Fibroblast of lung (primary cell): Measurements from ENCODE around the gene OBSCN. TPM values are rescaled to one million over a fixed set of nuclear protein-coding genes. Genes with fewer than 3 reads are reported as not detected.
"Not testable (repeated sequence)": the region's sequence is repeated elsewhere in the genome, so short reads cannot be mapped to it uniquely, and the experiment has no call there.

ENCODE experiments used
- DNase-seq, 2 donors: peaks; one replicate each; pipeline versions ENCODE4 v3.0.0 to v3.0.0-alpha.2; 2010; ENCODE audit warnings: low read depth in 2 of 2
- H2AFZ ChIP-seq: 2 replicates; pipeline ENCODE4 v1.5.1; 2012; ENCODE audit warnings: low read length, control low read depth, inconsistent platforms
- H3K27ac ChIP-seq: 2 replicates; pipeline ENCODE4 v1.5.1; 2011; ENCODE audit warnings: low read length, control low read depth; ENCODE audit not compliant: insufficient read depth
- H3K27me3 ChIP-seq: 2 replicates; pipeline ENCODE4 v1.5.1; 2011; ENCODE audit warnings: mild to moderate bottlenecking, low read length; ENCODE audit not compliant: control insufficient read depth, insufficient read depth
- H3K36me3 ChIP-seq: 2 replicates; pipeline ENCODE4 v1.5.1; 2011; ENCODE audit warnings: low read length; ENCODE audit not compliant: control insufficient read depth, insufficient read depth
- H3K4me1 ChIP-seq: 2 replicates; pipeline ENCODE4 v1.5.1; 2011; ENCODE audit warnings: low read length; ENCODE audit not compliant: control insufficient read depth, insufficient read depth; ENCODE audit errors: extremely low read depth
- H3K4me2 ChIP-seq: 2 replicates; pipeline ENCODE4 v1.5.1; 2011; ENCODE audit warnings: low read length, control low read depth; ENCODE audit not compliant: insufficient read depth; ENCODE audit errors: extremely low read depth
- H3K4me3 ChIP-seq, 4 experiments: fragments of 200-600 bp in 1 of 4; sonication (generic) in 1 of 4; replicated peaks in 1 of 4; 2 replicates each; pipeline ENCODE4 v1.5.1; 2011 to 2016; ENCODE audit warnings: low read length in 4 of 4, low read depth in 3 of 4, mild to moderate bottlenecking in 3 of 4, control low read depth in 2 of 4, inconsistent platforms in 1 of 4, mixed read lengths in 1 of 4; ENCODE audit not compliant: insufficient read depth in 1 of 4; ENCODE audit errors: control extremely low read depth in 1 of 4
- H3K79me2 ChIP-seq: 2 replicates; pipeline ENCODE4 v1.5.1; 2012; ENCODE audit warnings: mild to moderate bottlenecking, low read length, inconsistent platforms; ENCODE audit not compliant: control insufficient read depth, insufficient read depth
- H3K9ac ChIP-seq: 2 replicates; pipeline ENCODE4 v1.5.1; 2011; ENCODE audit warnings: mild to moderate bottlenecking, low read length, control low read depth; ENCODE audit not compliant: insufficient read depth
- H3K9me3 ChIP-seq: 2 replicates; pipeline ENCODE4 v1.5.1; 2012; ENCODE audit warnings: low read depth, low read length; ENCODE audit not compliant: control insufficient read depth, insufficient read depth
- H4K20me1 ChIP-seq: 2 replicates; pipeline ENCODE4 v1.5.1; 2011; ENCODE audit warnings: low read length; ENCODE audit not compliant: control insufficient read depth, insufficient read depth; ENCODE audit errors: extremely low read depth
- CTCF ChIP-seq, 2 donors: IDR thresholded peaks in 1 of 2; conservative IDR thresholded peaks in 1 of 2; 1 replicate in 1 of 2; 2 replicates in 1 of 2; pipeline ENCODE4 v1.5.1; 2011 to 2012; ENCODE audit warnings: low read length in 2 of 2, control low read depth in 1 of 2, inconsistent platforms in 1 of 2, low read depth in 1 of 2, mild to moderate bottlenecking in 1 of 2
- EZH2 ChIP-seq: IDR thresholded peaks from 2 replicates; pipeline ENCODE4 v1.5.1; 2012; ENCODE audit warnings: low read length, control low read depth, mild to moderate bottlenecking; ENCODE audit errors: missing control alignments
- polyA plus RNA-seq, 2 donors: library from polyadenylated mRNA; depleted of rRNA in 1 of 2; stranded (reverse) in 1 of 2; unstranded in 1 of 2; fragments of >200 nt; gene quantifications; 2 replicates each; pipeline ENCODE4 v1.2.1, GENCODE V29; 2011 to 2012; ENCODE audit warnings: missing spikeins in 1 of 2
- total RNA-seq: library from RNA; depleted of rRNA; stranded (reverse); fragments of >200 nt; gene quantifications from 2 replicates; pipeline ENCODE4 v1.2.1, GENCODE V29; 2014

Gene OBSCN
- total and polyA plus RNA-seq, 2 donors (not counting 1 experiment from before 2014, with no cell fraction given) = 0.87 to 16.8 TPM

- Histone ChIP-seq H3K27me3 (no peaks in the 10 kb centered on the region), H4K20me1 (no peaks in the 10 kb centered on the region), H3K4me2 (no peak overlapping the region), H3K27ac (no peak overlapping the region), H3K36me3 (no peaks in the 10 kb centered on the region), H2AFZ (no peak overlapping the region), H3K9ac (no peak overlapping the region), H3K4me3 (no peak overlapping the region), H3K79me2 (no peaks in the 10 kb centered on the region), H3K4me1 (no peaks in the 10 kb centered on the region), H3K9me3 (no peaks in the 10 kb centered on the region)
- DNase-seq = no peak
- TF ChIP-seq CTCF (conservative IDR thresholded peaks at IDR 0.05 in 1 of 2, IDR thresholded peaks at IDR 0.05 in 1 of 2; ENCODE audit: low read depth in 1 of 2, low read length in 2 of 2) = no peak
- no peak for TF ChIP-seq EZH2
Measured at GRCh38 chr1:228267962-228268880, 60.4 kb downstream of the OBSCN start.

GRCh38 chr1:228268881-228269265 lies 61.0 kb downstream of the OBSCN start:
- Histone ChIP-seq H3K9ac (no peak overlapping the region), H4K20me1 (no peaks in the 10 kb centered on the region), H3K9me3 (no peaks in the 10 kb centered on the region), H3K36me3 (no peaks in the 10 kb centered on the region), H2AFZ (no peak overlapping the region), H3K4me3 (no peak overlapping the region), H3K79me2 (no peaks in the 10 kb centered on the region), H3K4me2 (no peak overlapping the region), H3K27ac (no peak overlapping the region), H3K27me3 (no peaks in the 10 kb centered on the region), H3K4me1 (no peaks in the 10 kb centered on the region)
- DNase-seq = no peak
- no peak for TF ChIP-seq EZH2
- TF ChIP-seq CTCF (conservative IDR thresholded peaks at IDR 0.05 in 1 of 2, IDR thresholded peaks at IDR 0.05 in 1 of 2; ENCODE audit: low read depth in 1 of 2, low read length in 2 of 2) = no peak

- not testable (repeated sequence) for H3K4me1 ChIP-seq, H3K27ac ChIP-seq, H3K27me3 ChIP-seq, H3K4me3 ChIP-seq, H3K9ac ChIP-seq, H4K20me1 ChIP-seq, H3K79me2 ChIP-seq, H3K4me2 ChIP-seq, H2AFZ ChIP-seq, H3K9me3 ChIP-seq, H3K36me3 ChIP-seq, DNase-seq
Measured at GRCh38 chr1:228269431-228269830, 61.6 kb downstream of the OBSCN start.
